Bronchial epithelial cell (primary cell): ENCODE data around the gene UPF1. TPM values are rescaled to one million over a fixed set of nuclear protein-coding genes. Genes with fewer than 3 reads are reported as not detected.

Experiments used
- DNase-seq: peaks from one replicate; pipeline ENCODE4 v3.0.0-alpha.2; 2010; ENCODE audit warnings: low read depth
- FAIRE-seq: peaks from 2 replicates; lab custom pipeline; 2011; peaks lifted over from hg19 to GRCh38; lab: Jason Lieb, UNC
- H3K27me3 ChIP-seq: 2 replicates; pipeline ENCODE4 v1.5.1; 2011; ENCODE audit warnings: low read length; ENCODE audit not compliant: control insufficient read depth, insufficient read depth
- H3K36me3 ChIP-seq: 2 replicates; pipeline ENCODE4 v1.5.1; 2011; ENCODE audit warnings: low read length; ENCODE audit not compliant: control insufficient read depth, insufficient read depth
- H3K4me3 ChIP-seq: 2 replicates; pipeline ENCODE4 v1.5.1; 2011; ENCODE audit warnings: mild to moderate bottlenecking, low read depth, low read length, control low read depth
- CTCF ChIP-seq: IDR thresholded peaks from 2 replicates; pipeline ENCODE4 v1.5.1; 2011; ENCODE audit warnings: mild to moderate bottlenecking, moderate library complexity, low read length, control low read depth, inconsistent platforms; ENCODE audit not compliant: insufficient read depth, severe bottlenecking
- total RNA-seq: library from RNA; depleted of rRNA; stranded (reverse); fragments of >200 nt; gene quantifications from 2 replicates; pipeline ENCODE4 v1.2.1, GENCODE V29; 2014

Gene UPF1
- total RNA-seq, 1 donor from 2014 or later: 82.9 TPM

GRCh38 chr19:18792661-18793060 lies 39.1 kb upstream of the UPF1 start:
- no peaks in the 10 kb centered on the region for H3K36me3 ChIP-seq
- no peak overlapping the region for H3K4me3 ChIP-seq
- no peak for TF ChIP-seq CTCF
- DNase-seq (no peak), FAIRE-seq (no peak)
- H3K27me3 ChIP-seq: peaks cover 31% of the 10 kb centered on the region

- FAIRE-seq (no peak), DNase-seq (no peak)
- Histone ChIP-seq H3K27me3 (peaks cover 27% of the 10 kb centered on the region), H3K4me3 (no peak overlapping the region), H3K36me3 (no peaks in the 10 kb centered on the region)
- TF ChIP-seq CTCF: no peak
These were observed 38.4 kb upstream of the UPF1 start for GRCh38 chr19:18793144-18794028.

- Histone ChIP-seq H3K4me3 (no peak overlapping the region), H3K36me3 (no peaks in the 10 kb centered on the region), H3K27me3 (peaks cover 21% of the 10 kb centered on the region)
- FAIRE-seq: no peak
- no peak for DNase-seq
- TF ChIP-seq CTCF: no peak
These were observed 37.8 kb upstream of the UPF1 start for GRCh38 chr19:18794029-18794313.

- Histone ChIP-seq H3K27me3 (peaks cover 17% of the 10 kb centered on the region), H3K36me3 (no peaks in the 10 kb centered on the region), H3K4me3 (no peak overlapping the region)
- DNase-seq: no peak
- FAIRE-seq: no peak
- no peak for TF ChIP-seq CTCF
These were observed 37.1 kb upstream of the UPF1 start for GRCh38 chr19:18794692-18795091.

GRCh38 chr19:18795540-18795939 lies 36.2 kb upstream of the UPF1 start:
- no peak for FAIRE-seq

More at GRCh38 chr19:18795540-18795939, 36.2 kb upstream of the UPF1 start:
- Histone ChIP-seq H3K4me3 (no peak overlapping the region), H3K36me3 (no peaks in the 10 kb centered on the region), H3K27me3 (peaks cover 12% of the 10 kb centered on the region)
- peak; percentile 23 for DNase-seq
- TF ChIP-seq CTCF: no peak
